HEK293 (cell line): ENCODE measurements around the gene MAFF.

Experiments used
- CTCF ChIA-PET: fragments of 350-600 bp; formaldehyde crosslinking; extraction: SDS; loops from one replicate; lab custom pipeline; 2021; ENCODE audit warnings: antibody characterized with exemption; lab: Yijun Ruan, JAX
- POLR2A ChIA-PET: fragments of 300-600 bp; formaldehyde crosslinking; extraction: SDS; loops from one replicate; lab custom pipeline; 2020; ENCODE audit warnings: antibody characterized with exemption, inconsistent platforms; lab: Yijun Ruan, JAX
- H3K27ac ChIP-seq: fragments of 200-500 bp; sonication (Bioruptor generic); 2 replicates; pipeline ENCODE4 v1.5.1; 2014; ENCODE audit warnings: low read depth, low read length, control low read depth, inconsistent platforms; ENCODE audit errors: extremely low read depth
- H3K36me3 ChIP-seq, 2 experiments: fragments of 200-500 bp in 1 of 2; sonication (Bioruptor generic) in 1 of 2; 1 replicate in 1 of 2; 2 replicates in 1 of 2; pipeline ENCODE4 v1.5.1; 2014 to 2017; ENCODE audit warnings: inconsistent platforms in 2 of 2, low read length in 2 of 2; ENCODE audit not compliant: control insufficient read depth in 2 of 2, insufficient read depth in 1 of 2
- H3K4me1 ChIP-seq: fragments of 200-500 bp; sonication (Bioruptor generic); 2 replicates; pipeline ENCODE4 v1.5.1; 2014; ENCODE audit warnings: mild to moderate bottlenecking, low read length, inconsistent platforms; ENCODE audit not compliant: control insufficient read depth, insufficient read depth
- H3K4me3 ChIP-seq: 2 replicates; pipeline ENCODE4 v1.5.1; 2011; ENCODE audit warnings: low read depth, mild to moderate bottlenecking, control low read depth, low read length, moderate library complexity
- H3K9me3 ChIP-seq: fragments of 200-500 bp; sonication (Bioruptor generic); 2 replicates; pipeline ENCODE4 v1.5.1; 2014; ENCODE audit warnings: low read depth, low read length, inconsistent platforms; ENCODE audit not compliant: control insufficient read depth, insufficient read depth
- BCL11B ChIP-seq: fragments of 450-650 bp; formaldehyde crosslinking; IDR thresholded peaks from 2 replicates; pipeline ENCODE4 v1.5.1; 2016; ENCODE audit warnings: low read depth, missing biosample characterization, missing genetic modification characterization
- GLI4 ChIP-seq: fragments of 450-650 bp; formaldehyde crosslinking; IDR thresholded peaks from 2 replicates; pipeline ENCODE4 v1.5.1; 2016; ENCODE audit warnings: missing biosample characterization, missing genetic modification characterization
- SP3 ChIP-seq: fragments of 450-650 bp; formaldehyde crosslinking; IDR thresholded peaks from 2 replicates; pipeline ENCODE4 v1.5.1; 2016; ENCODE audit warnings: missing biosample characterization, missing genetic modification characterization
- ZNF112 ChIP-seq: fragments of 450-650 bp; formaldehyde crosslinking; IDR thresholded peaks from 2 replicates; pipeline ENCODE4 v1.5.0; 2017; ENCODE audit warnings: missing biosample characterization, missing genetic modification characterization
- ZNF138 ChIP-seq: fragments of 450-650 bp; formaldehyde crosslinking; IDR thresholded peaks from 2 replicates; pipeline ENCODE4 v1.5.1; 2016; ENCODE audit warnings: missing biosample characterization, missing genetic modification characterization, borderline replicate concordance
- ZNF335 ChIP-seq: fragments of 450-650 bp; formaldehyde crosslinking; conservative IDR thresholded peaks from 2 replicates; pipeline ENCODE4 v1.5.1; 2016; ENCODE audit warnings: missing biosample characterization, missing genetic modification characterization
- ZNF366 ChIP-seq: fragments of 450-650 bp; formaldehyde crosslinking; conservative IDR thresholded peaks from 2 replicates; pipeline ENCODE4 v1.5.1; 2016; ENCODE audit warnings: missing biosample characterization, missing genetic modification characterization
- ZNF404 ChIP-seq: fragments of 450-650 bp; formaldehyde crosslinking; IDR thresholded peaks from 2 replicates; pipeline ENCODE4 v1.5.1; 2017; ENCODE audit warnings: missing biosample characterization, missing genetic modification characterization
- ZNF549 ChIP-seq: fragments of 450-650 bp; IDR thresholded peaks from 2 replicates; pipeline ENCODE4 v1.5.1; 2018; ENCODE audit warnings: missing biosample characterization, missing genetic modification characterization, mild to moderate bottlenecking, inconsistent platforms, moderate library complexity
- ZNF629 ChIP-seq: fragments of 450-650 bp; formaldehyde crosslinking; IDR thresholded peaks from 2 replicates; pipeline ENCODE4 v1.5.1; 2017; ENCODE audit warnings: missing biosample characterization, missing genetic modification characterization
- ZNF654 ChIP-seq: fragments of 450-650 bp; formaldehyde crosslinking; IDR thresholded peaks from 2 replicates; pipeline ENCODE4 v1.5.1; 2016; ENCODE audit warnings: low read depth, missing biosample characterization, missing genetic modification characterization
- ZNF664 ChIP-seq: fragments of 450-650 bp; formaldehyde crosslinking; IDR thresholded peaks from 2 replicates; pipeline ENCODE4 v1.5.1; 2016; ENCODE audit warnings: missing biosample characterization, missing genetic modification characterization
- ZNF768 ChIP-seq: fragments of 450-650 bp; formaldehyde crosslinking; IDR thresholded peaks from 2 replicates; pipeline ENCODE4 v1.5.1; 2018; ENCODE audit warnings: missing biosample characterization, mild to moderate bottlenecking, missing genetic modification characterization
- ZNF777 ChIP-seq: fragments of 450-650 bp; formaldehyde crosslinking; IDR thresholded peaks from 2 replicates; pipeline ENCODE4 v1.5.1; 2017; ENCODE audit warnings: missing biosample characterization, missing genetic modification characterization, borderline replicate concordance
- ZNF830 ChIP-seq: fragments of 450-650 bp; IDR thresholded peaks from 2 replicates; pipeline ENCODE4 v1.5.0; 2018; ENCODE audit warnings: missing biosample characterization, missing genetic modification characterization, low read depth, mild to moderate bottlenecking, moderate library complexity
- ZSCAN30 ChIP-seq: fragments of 450-650 bp; IDR thresholded peaks from 2 replicates; pipeline ENCODE4 v1.5.1; 2018; ENCODE audit warnings: missing biosample characterization, mild to moderate bottlenecking, missing genetic modification characterization, moderate library complexity
- TF ChIP-seq, protein P1 (sequence below): fragments of 450-650 bp; formaldehyde crosslinking; IDR thresholded peaks from 2 replicates; pipeline ENCODE4 v1.5.1; 2017; ENCODE audit warnings: missing biosample characterization, missing genetic modification characterization
- TF ChIP-seq, protein P2 (sequence below): fragments of 450-650 bp; formaldehyde crosslinking; IDR thresholded peaks from 2 replicates; pipeline ENCODE4 v1.5.1; 2016; ENCODE audit warnings: missing biosample characterization, missing genetic modification characterization
- TF ChIP-seq, protein P3 (sequence below): fragments of 450-650 bp; IDR thresholded peaks from 2 replicates; pipeline ENCODE4 v1.5.1; 2018; ENCODE audit warnings: missing biosample characterization, mild to moderate bottlenecking, missing genetic modification characterization
- TF ChIP-seq, protein P4 (sequence below): fragments of 450-650 bp; formaldehyde crosslinking; IDR thresholded peaks from 2 replicates; pipeline ENCODE4 v1.5.1; 2017; ENCODE audit warnings: missing biosample characterization, missing genetic modification characterization
- TF ChIP-seq, protein P5 (sequence below): fragments of 450-650 bp; formaldehyde crosslinking; IDR thresholded peaks from 2 replicates; pipeline ENCODE4 v1.5.1; 2016; ENCODE audit warnings: missing biosample characterization, missing genetic modification characterization

MAFF gene

DNA sequence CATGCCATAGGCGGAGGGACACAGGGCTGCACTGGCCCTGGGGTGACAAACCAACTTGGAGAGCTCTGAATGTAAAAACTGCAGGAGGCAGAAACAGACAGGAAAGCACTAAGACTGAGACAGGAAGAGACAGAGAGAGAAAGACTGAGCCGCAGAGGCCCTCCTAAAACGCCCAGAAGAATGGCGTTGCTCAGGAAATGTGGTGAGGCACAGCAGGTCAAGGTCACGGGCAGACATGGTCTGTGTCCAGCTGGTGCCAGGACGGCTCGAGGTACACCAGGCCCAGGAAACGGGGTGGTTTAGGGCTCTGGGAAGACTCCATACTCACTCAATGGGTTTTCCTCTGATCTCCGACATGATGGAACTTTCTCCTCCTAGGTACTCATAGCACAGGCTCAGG lies 29.1 kb downstream of the MAFF start:
- TF ChIP-seq ZNF777 (tag by site-specific recombination) = no peak
- TF ChIP-seq ZNF549 (tag by site-specific recombination) = no peak
- no peak for TF ChIP-seq ZNF404 (tag by site-specific recombination)
- TF ChIP-seq, protein P1, sequence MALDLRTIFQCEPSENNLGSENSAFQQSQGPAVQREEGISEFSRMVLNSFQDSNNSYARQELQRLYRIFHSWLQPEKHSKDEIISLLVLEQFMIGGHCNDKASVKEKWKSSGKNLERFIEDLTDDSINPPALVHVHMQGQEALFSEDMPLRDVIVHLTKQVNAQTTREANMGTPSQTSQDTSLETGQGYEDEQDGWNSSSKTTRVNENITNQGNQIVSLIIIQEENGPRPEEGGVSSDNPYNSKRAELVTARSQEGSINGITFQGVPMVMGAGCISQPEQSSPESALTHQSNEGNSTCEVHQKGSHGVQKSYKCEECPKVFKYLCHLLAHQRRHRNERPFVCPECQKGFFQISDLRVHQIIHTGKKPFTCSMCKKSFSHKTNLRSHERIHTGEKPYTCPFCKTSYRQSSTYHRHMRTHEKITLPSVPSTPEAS (tag by site-specific recombination) = no peak
- TF ChIP-seq ZSCAN30 = no peak
- CTCF ChIA-PET = interaction anchor here (0.6 to 3.9 kb wide), 7 partner anchors 12 to 179 kb away, joined by 3 to 35 read pairs (median 4); no protein-coding TSS in a partner anchor

DNA sequence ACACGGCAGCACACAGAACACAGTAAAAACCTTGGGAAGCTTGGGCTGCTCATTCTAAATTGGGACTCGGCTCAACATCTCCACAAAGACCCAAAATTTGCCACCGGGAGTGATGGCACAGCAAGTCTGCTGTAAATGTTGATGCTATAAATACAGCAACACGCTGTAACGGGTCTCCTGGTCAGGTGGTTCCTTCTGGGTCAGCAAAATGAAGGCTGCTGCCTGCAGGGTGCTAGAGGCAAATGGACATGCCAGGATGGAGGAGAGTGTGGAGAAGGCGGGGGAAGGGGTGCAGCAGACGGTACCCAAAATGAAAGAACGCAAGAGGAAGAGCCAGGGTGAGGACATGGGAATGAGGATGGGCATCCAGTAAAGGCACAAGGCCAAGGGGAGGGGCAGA lies 30.4 kb downstream of the MAFF start:
- peaks cover 0 to 97% of the 10 kb centered on the region in 2 experiments; a peak in 2 of 3 replicates for H3K36me3 ChIP-seq
- TF ChIP-seq, protein P2, sequence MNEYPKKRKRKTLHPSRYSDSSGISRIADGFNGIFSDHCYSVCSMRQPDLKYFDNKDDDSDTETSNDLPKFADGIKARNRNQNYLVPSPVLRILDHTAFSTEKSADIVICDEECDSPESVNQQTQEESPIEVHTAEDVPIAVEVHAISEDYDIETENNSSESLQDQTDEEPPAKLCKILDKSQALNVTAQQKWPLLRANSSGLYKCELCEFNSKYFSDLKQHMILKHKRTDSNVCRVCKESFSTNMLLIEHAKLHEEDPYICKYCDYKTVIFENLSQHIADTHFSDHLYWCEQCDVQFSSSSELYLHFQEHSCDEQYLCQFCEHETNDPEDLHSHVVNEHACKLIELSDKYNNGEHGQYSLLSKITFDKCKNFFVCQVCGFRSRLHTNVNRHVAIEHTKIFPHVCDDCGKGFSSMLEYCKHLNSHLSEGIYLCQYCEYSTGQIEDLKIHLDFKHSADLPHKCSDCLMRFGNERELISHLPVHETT (tag by site-specific recombination) = no peak
- no peak for TF ChIP-seq GLI4
- no peak for TF ChIP-seq ZNF629 (tag by site-specific recombination)
- TF ChIP-seq ZNF138 (tag by site-specific recombination) = no peak
- no peak for TF ChIP-seq ZNF112 (tag by site-specific recombination)
- TF ChIP-seq BCL11B (tag by site-specific recombination) = no peak
- TF ChIP-seq, protein P3, sequence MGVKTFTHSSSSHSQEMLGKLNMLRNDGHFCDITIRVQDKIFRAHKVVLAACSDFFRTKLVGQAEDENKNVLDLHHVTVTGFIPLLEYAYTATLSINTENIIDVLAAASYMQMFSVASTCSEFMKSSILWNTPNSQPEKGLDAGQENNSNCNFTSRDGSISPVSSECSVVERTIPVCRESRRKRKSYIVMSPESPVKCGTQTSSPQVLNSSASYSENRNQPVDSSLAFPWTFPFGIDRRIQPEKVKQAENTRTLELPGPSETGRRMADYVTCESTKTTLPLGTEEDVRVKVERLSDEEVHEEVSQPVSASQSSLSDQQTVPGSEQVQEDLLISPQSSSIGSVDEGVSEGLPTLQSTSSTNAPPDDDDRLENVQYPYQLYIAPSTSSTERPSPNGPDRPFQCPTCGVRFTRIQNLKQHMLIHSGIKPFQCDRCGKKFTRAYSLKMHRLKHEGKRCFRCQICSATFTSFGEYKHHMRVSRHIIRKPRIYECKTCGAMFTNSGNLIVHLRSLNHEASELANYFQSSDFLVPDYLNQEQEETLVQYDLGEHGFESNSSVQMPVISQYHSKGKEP (tag by site-specific recombination) = no peak
- no peak for TF ChIP-seq ZNF664 (tag by site-specific recombination)
- TF ChIP-seq ZNF830 = no peak
- no peak for TF ChIP-seq ZNF335
- no peak for TF ChIP-seq SP3 (tag by site-specific recombination)
- no peak for TF ChIP-seq ZNF654 (tag by site-specific recombination)
- TF ChIP-seq, protein P4, sequence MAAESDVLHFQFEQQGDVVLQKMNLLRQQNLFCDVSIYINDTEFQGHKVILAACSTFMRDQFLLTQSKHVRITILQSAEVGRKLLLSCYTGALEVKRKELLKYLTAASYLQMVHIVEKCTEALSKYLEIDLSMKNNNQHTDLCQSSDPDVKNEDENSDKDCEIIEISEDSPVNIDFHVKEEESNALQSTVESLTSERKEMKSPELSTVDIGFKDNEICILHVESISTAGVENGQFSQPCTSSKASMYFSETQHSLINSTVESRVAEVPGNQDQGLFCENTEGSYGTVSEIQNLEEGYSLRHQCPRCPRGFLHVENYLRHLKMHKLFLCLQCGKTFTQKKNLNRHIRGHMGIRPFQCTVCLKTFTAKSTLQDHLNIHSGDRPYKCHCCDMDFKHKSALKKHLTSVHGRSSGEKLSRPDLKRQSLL (tag by site-specific recombination) = no peak
- TF ChIP-seq, protein P5, sequence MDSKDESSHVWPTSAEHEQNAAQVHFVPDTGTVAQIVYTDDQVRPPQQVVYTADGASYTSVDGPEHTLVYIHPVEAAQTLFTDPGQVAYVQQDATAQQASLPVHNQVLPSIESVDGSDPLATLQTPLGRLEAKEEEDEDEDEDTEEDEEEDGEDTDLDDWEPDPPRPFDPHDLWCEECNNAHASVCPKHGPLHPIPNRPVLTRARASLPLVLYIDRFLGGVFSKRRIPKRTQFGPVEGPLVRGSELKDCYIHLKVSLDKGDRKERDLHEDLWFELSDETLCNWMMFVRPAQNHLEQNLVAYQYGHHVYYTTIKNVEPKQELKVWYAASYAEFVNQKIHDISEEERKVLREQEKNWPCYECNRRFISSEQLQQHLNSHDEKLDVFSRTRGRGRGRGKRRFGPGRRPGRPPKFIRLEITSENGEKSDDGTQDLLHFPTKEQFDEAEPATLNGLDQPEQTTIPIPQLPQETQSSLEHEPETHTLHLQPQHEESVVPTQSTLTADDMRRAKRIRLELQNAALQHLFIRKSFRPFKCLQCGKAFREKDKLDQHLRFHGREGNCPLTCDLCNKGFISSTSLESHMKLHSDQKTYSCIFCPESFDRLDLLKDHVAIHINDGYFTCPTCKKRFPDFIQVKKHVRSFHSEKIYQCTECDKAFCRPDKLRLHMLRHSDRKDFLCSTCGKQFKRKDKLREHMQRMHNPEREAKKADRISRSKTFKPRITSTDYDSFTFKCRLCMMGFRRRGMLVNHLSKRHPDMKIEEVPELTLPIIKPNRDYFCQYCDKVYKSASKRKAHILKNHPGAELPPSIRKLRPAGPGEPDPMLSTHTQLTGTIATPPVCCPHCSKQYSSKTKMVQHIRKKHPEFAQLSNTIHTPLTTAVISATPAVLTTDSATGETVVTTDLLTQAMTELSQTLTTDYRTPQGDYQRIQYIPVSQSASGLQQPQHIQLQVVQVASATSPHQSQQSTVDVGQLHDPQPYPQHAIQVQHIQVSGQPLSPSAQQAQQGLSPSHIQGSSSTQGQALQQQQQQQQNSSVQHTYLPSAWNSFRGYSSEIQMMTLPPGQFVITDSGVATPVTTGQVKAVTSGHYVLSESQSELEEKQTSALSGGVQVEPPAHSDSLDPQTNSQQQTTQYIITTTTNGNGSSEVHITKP = no peak
- TF ChIP-seq ZNF768 (tag by site-specific recombination) = no peak
- no peak for TF ChIP-seq ZNF366

More for the DNA sequence above, 29.1 kb downstream of the MAFF start:
- no peaks in the 10 kb centered on the region for H3K9me3 ChIP-seq
- no peak overlapping the region for H3K27ac ChIP-seq
- no peak overlapping the region for H3K4me3 ChIP-seq
- H3K4me1 ChIP-seq = no peaks in the 10 kb centered on the region
- H3K36me3 ChIP-seq = peaks cover 4 to 96% of the 10 kb centered on the region in 2 experiments; a peak in 2 of 3 replicates
- POLR2A ChIA-PET = no interaction called here

More for the DNA sequence above, 30.4 kb downstream of the MAFF start:
- no peak overlapping the region for H3K27ac ChIP-seq
- no peaks in the 10 kb centered on the region for H3K9me3 ChIP-seq
- H3K4me3 ChIP-seq = no peak overlapping the region
- CTCF ChIA-PET = interaction anchor here (0.7 to 0.9 kb wide), 2 partner anchors 74 to 118 kb away, joined by 3 read pairs; no protein-coding TSS in a partner anchor
- H3K4me1 ChIP-seq = no peaks in the 10 kb centered on the region
- POLR2A ChIA-PET = no interaction called here
